Activated CD4-positive, alpha-beta memory T cell treated with anti-CD3 and anti-CD28 coated beads, Interleukin-2, amount 10 ng/mL, durations not matched to agents 7 days and 5 days (primary cell): ENCODE data around the gene FASN. TPM values are rescaled to one million over a fixed set of nuclear protein-coding genes. Genes with fewer than 3 reads are reported as not detected.

Experiments used
- CTCF ChIA-PET: fragments of 350-600 bp; sonication (Branson Sonifier 250); formaldehyde crosslinking; loops from one replicate; lab custom pipeline; 2021; ENCODE audit warnings: antibody characterized with exemption, inconsistent platforms; lab: Charles Lee
- POLR2A ChIA-PET: fragments of 350-600 bp; sonication (Branson Sonifier 250); formaldehyde crosslinking; loops from one replicate; lab custom pipeline; 2021; ENCODE audit warnings: antibody characterized with exemption; lab: Charles Lee
- DNase-seq: peaks from one replicate; pipeline ENCODE4 v3.0.0-alpha.2; 2020
- H3K27ac Mint-ChIP-seq: one replicate; pipeline ENCODE4 v1.8.0; 2021; ENCODE audit warnings: mild to moderate bottlenecking, mixed read lengths
- H3K27me3 Mint-ChIP-seq: one replicate; pipeline ENCODE4 v1.8.0; 2021; ENCODE audit warnings: mixed read lengths
- H3K36me3 Mint-ChIP-seq: one replicate; pipeline ENCODE4 v1.8.0; 2021; ENCODE audit warnings: low read depth, mixed read lengths
- H3K4me1 Mint-ChIP-seq: one replicate; pipeline ENCODE4 v1.8.0; 2021; ENCODE audit warnings: mixed read lengths
- H3K4me3 Mint-ChIP-seq: one replicate; pipeline ENCODE4 v1.8.0; 2021; ENCODE audit warnings: mild to moderate bottlenecking, mixed read lengths
- H3K9me3 Mint-ChIP-seq: one replicate; pipeline ENCODE4 v1.8.0; 2021; ENCODE audit warnings: mixed read lengths
- total RNA-seq, 2 experiments: library from RNA; stranded (reverse); gene quantifications; one replicate each; pipeline ENCODE4 v1.2.3, GENCODE V29; 2021

FASN gene
- total RNA-seq, 2 experiments from 2014 or later = 181 to 191 TPM

- DNase-seq = peak; percentile 78
- peaks cover 17% of the 10 kb centered on the region for H3K4me1 Mint-ChIP-seq
Measured at GRCh38 chr17:82065638-82066303, 32.3 kb downstream of the FASN start, which contains the start of gene DUS1L. TSS of gene DUS1L (minus strand) at chr17:82065804. CDS start at chr17:82065059, 745 bp downstream.

DNA sequence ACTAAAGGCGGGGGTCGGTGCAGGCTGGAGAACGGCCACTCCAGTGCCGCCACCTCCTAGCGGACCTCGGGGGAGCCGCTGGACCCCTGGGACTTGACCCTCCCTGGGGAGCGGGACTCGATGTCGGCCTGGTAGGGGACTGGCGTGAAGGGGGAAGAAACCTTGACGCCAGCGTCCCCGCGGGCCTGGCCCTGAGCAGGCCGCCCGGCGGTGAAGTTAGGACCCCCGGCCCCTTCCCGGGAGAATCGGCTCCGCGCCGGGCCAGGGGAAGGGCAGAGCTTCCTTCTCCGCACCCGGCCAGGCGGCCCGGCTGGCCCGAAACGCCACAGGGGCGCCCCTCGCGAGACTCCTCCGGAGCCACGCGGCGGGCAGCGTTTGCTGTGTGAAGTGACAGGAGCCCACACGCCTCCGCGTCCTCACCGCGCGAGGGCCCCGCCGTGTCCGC lies 32.8 kb downstream of the FASN start:
- CTCF ChIA-PET = no interaction called here
- POLR2A ChIA-PET = interaction anchor here (1.2 to 2.3 kb wide), 9 partner anchors 10 to 209 kb away, joined by 3 to 16 read pairs (median 7); partner anchors contain the start of genes CSNK1D, DCXR and GPS1
- no peak for DNase-seq
- H3K4me1 Mint-ChIP-seq = peaks cover 17% of the 10 kb centered on the region
- H3K9me3 Mint-ChIP-seq = no peaks in the 10 kb centered on the region
- H3K4me3 Mint-ChIP-seq = peak overlapping the region; percentile 67
- H3K27ac Mint-ChIP-seq = peak overlapping the region; percentile 26
- no peaks in the 10 kb centered on the region for H3K27me3 Mint-ChIP-seq
- H3K36me3 Mint-ChIP-seq = peaks cover under 1% of the 10 kb centered on the region

More at GRCh38 chr17:82065638-82066303, 32.3 kb downstream of the FASN start, which contains the start of gene DUS1L:
- Mint-ChIP-seq H3K36me3 (no peaks in the 10 kb centered on the region), H3K9me3 (no peaks in the 10 kb centered on the region), H3K4me3 (peak within 1 kb of the TSS; percentile 82), H3K27me3 (peaks cover 2% of the 10 kb centered on the region), H3K27ac (peak within 1 kb of the TSS; percentile 82)
- POLR2A ChIA-PET = interaction anchor here (0.7 to 2.3 kb wide), 16 partner anchors 10 to 208 kb away, joined by 3 to 16 read pairs (median 4); partner anchors contain the start of genes CSNK1D and DCXR
- CTCF ChIA-PET = interaction anchor here (1.8 kb wide), 1 partner anchor 28 kb away, joined by 9 read pairs; the partner anchor contains the start of gene DCXR

DNA sequence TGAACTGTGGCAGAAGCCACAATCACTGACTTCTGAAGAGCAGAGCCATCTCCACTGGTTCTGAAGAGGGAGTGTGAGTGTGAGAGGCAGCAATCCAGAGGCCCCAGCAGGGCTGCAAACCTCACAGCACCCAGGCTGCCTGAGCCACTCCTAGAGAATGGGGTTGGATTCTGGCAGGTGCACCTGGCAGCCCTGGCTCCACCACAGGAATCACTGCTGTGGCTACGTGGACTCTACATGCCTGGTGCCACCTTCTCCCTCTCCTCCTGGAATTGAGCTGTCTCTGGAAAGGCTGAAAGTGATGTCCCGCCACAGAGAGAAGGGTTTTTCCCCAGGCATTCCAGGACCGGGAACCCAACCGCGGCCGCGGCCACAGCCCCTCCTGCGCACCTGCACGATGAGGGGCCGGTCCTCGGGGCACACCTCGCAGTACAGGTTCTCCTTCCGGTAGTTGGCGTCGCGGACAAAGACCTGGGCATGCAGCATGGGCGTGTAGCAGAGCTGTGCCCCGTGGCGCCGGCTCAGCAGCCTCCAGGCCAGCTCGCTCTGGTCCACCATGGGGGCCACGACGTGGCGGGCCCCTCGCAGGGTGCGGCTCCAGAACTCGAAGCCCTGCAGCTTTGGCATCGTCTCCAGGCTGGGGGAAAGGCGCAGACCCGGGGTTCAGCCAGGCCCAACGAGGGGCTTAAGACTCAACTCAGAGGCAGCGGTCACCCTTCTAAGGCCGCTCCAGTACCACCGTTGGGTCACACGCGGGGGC lies 33.4 kb downstream of the FASN start:
- peak overlapping the region; percentile 67 for H3K4me3 Mint-ChIP-seq
- no peaks in the 10 kb centered on the region for H3K27me3 Mint-ChIP-seq
- peaks cover 17% of the 10 kb centered on the region for H3K4me1 Mint-ChIP-seq
- POLR2A ChIA-PET = interaction anchor here (1.0 to 2.3 kb wide), 10 partner anchors 9 to 210 kb away, joined by 3 to 16 read pairs (median 6); partner anchors contain the start of genes CSNK1D, DCXR, FASN and GPS1
- peaks cover 3% of the 10 kb centered on the region for H3K36me3 Mint-ChIP-seq
- no peak for DNase-seq
- peak overlapping the region; percentile 26 for H3K27ac Mint-ChIP-seq
- no peaks in the 10 kb centered on the region for H3K9me3 Mint-ChIP-seq
- CTCF ChIA-PET = no interaction called here

- CTCF ChIA-PET = no interaction called here
- H3K4me3 Mint-ChIP-seq = peak overlapping the region; percentile 67
- no peak overlapping the region for H3K27ac Mint-ChIP-seq
- H3K4me1 Mint-ChIP-seq = peaks cover 17% of the 10 kb centered on the region
- no peaks in the 10 kb centered on the region for H3K27me3 Mint-ChIP-seq
- DNase-seq = no peak
- POLR2A ChIA-PET = interaction anchor here (1.0 to 2.0 kb wide), 5 partner anchors 10 to 204 kb away, joined by 3 to 8 read pairs (median 3); partner anchors contain the start of genes FASN and GPS1
- no peaks in the 10 kb centered on the region for H3K9me3 Mint-ChIP-seq
- H3K36me3 Mint-ChIP-seq = peaks cover 3% of the 10 kb centered on the region
Measured at GRCh38 chr17:82063424-82064415, 34.3 kb downstream of the FASN start.

DNA sequence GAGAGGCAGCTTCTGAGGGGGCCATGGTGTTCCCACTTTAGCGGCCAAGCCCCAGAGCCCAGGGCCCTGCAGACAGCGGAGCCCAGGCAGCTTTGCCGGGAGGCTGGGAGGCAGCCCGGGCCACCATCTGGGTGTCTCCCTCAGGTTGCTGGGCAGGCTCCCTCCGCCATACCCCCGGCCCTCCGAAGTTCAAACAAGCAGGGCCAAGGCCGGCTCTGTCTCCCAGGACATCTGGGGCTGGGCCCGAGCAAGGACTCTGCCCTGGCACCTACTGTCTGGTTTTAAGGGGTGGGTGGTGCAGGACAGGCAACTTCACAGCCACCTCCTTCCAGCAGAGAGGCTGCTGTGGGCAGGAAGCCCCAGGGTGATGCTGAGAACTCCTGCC lies 35.1 kb downstream of the FASN start:
- no peak overlapping the region for H3K27ac Mint-ChIP-seq
- H3K9me3 Mint-ChIP-seq = no peaks in the 10 kb centered on the region
- no peak for DNase-seq
- no peak overlapping the region for H3K4me3 Mint-ChIP-seq
- ChIA-PET CTCF (no interaction called here), POLR2A (interaction anchor here (1.5 kb wide), 1 partner anchor 13 kb away, joined by 3 read pairs; no protein-coding TSS in a partner anchor)
- peaks cover 4% of the 10 kb centered on the region for H3K36me3 Mint-ChIP-seq
- H3K4me1 Mint-ChIP-seq = peaks cover 17% of the 10 kb centered on the region
- H3K27me3 Mint-ChIP-seq = no peaks in the 10 kb centered on the region

GRCh38 chr17:82062076-82062983 lies 35.7 kb downstream of the FASN start:
- no peaks in the 10 kb centered on the region for H3K27me3 Mint-ChIP-seq
- no peaks in the 10 kb centered on the region for H3K9me3 Mint-ChIP-seq
- no peak overlapping the region for H3K4me3 Mint-ChIP-seq
- POLR2A ChIA-PET = no interaction called here
- peaks cover 7% of the 10 kb centered on the region for H3K36me3 Mint-ChIP-seq
- H3K27ac Mint-ChIP-seq = no peak overlapping the region
- no peak for DNase-seq
- H3K4me1 Mint-ChIP-seq = peaks cover 17% of the 10 kb centered on the region
- CTCF ChIA-PET = no interaction called here

GRCh38 chr17:82061047-82061925 lies 36.8 kb downstream of the FASN start:
- POLR2A ChIA-PET = no interaction called here
- Mint-ChIP-seq H3K4me3 (no peak overlapping the region), H3K36me3 (peaks cover 7% of the 10 kb centered on the region), H3K27me3 (no peaks in the 10 kb centered on the region), H3K9me3 (no peaks in the 10 kb centered on the region), H3K27ac (no peak overlapping the region), H3K4me1 (peaks cover 12% of the 10 kb centered on the region)
- no peak for DNase-seq
- CTCF ChIA-PET = no interaction called here

DNA sequence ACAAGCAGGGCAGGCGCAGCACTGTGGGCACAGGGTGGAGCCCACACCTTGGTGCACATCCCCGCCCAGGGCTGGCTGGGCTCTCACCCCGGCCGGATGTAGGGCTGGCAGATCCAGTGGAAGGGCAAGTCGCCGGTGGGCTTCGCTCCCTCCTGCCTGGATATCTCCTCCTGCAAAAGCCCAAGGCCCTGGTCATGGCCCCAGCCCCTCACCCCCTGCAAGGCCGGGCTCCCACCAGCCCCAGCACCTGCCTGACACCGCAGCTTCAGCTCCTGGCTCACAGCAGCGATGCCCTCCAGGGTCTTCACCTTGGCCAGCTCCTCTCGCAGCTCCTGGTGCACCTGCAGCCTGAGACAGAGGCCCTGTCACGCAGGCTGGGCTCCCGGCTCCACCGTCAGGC lies 37.4 kb downstream of the FASN start:
- H3K36me3 Mint-ChIP-seq = peaks cover 7% of the 10 kb centered on the region
- H3K9me3 Mint-ChIP-seq = no peaks in the 10 kb centered on the region
- peaks cover 9% of the 10 kb centered on the region for H3K4me1 Mint-ChIP-seq
- no peaks in the 10 kb centered on the region for H3K27me3 Mint-ChIP-seq
- ChIA-PET CTCF (no interaction called here), POLR2A (interaction anchor here (1.7 kb wide), 1 partner anchor 25 kb away, joined by 3 read pairs; no protein-coding TSS in a partner anchor)
- H3K27ac Mint-ChIP-seq = no peak overlapping the region
- H3K4me3 Mint-ChIP-seq = no peak overlapping the region
- DNase-seq = no peak

DNA sequence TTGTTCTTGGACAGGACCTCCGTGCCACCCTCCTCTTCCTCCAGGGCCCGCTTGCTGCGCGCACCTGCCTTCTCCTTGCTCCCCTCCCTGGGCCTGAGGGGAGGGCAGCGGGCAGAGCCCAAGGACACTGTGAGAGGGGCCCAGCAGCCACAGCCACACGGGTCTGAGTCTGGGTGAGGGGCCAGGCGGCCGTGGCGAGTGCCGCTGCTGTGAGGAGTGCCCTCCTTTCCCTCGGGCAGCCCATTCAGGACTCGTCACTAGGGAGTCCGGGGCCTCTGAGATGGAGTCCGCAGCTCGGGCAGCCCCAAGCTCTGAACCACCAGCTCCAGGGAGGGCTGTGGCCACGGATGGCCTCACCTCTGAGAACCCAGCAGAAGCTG lies 38.0 kb downstream of the FASN start:
- peaks cover 11% of the 10 kb centered on the region for H3K36me3 Mint-ChIP-seq
- H3K4me1 Mint-ChIP-seq = peaks cover 11% of the 10 kb centered on the region
- ChIA-PET CTCF (no interaction called here), POLR2A (interaction anchor here (0.7 to 1.7 kb wide), 2 partner anchors 25 to 67 kb away, joined by 3 read pairs; no protein-coding TSS in a partner anchor)
- no peak overlapping the region for H3K27ac Mint-ChIP-seq
- H3K27me3 Mint-ChIP-seq = no peaks in the 10 kb centered on the region
- H3K9me3 Mint-ChIP-seq = no peaks in the 10 kb centered on the region
- DNase-seq = no peak
- H3K4me3 Mint-ChIP-seq = no peak overlapping the region

DNA sequence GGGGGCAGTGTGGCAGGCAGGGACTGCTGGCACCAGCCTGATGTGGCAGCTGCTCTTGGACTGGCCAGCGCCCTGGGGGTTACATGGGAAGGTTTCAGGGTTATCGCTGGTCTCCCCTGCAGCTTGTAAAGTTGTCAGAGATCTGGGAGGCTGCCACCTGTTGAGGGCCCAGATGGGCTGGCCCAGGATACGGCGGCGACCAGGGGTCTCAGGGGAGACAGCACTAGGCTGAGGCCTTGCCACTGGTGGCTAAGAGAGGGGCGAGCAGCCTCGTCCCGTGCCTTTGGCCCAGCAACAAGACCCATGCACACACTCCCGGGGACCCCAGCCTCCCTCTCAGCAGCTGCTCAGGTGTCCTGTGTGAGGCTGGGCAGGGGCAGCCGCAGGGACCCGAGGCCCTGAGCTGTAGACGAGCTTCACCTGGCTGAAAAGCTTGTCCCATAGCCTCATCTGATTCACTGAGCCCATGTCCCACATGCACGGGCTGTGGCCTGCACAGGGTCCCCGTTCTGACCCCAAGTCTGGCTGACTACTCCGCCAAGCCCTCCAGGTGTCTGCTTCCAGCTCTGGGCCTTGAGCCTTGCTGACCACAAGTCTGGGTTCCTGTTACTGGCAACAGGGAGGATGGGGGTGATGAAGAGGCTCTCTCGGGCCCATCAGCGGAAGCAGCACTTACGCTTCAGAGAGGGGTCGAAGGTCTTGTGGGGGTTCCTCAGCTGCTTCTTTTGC lies 38.6 kb downstream of the FASN start:
- ChIA-PET POLR2A (interaction anchor here (0.7 to 1.7 kb wide), 3 partner anchors 9 to 67 kb away, joined by 3 read pairs; no protein-coding TSS in a partner anchor), CTCF (no interaction called here)
- Mint-ChIP-seq H3K4me3 (no peak overlapping the region), H3K4me1 (peaks cover 10% of the 10 kb centered on the region), H3K27me3 (no peaks in the 10 kb centered on the region), H3K27ac (no peak overlapping the region), H3K9me3 (no peaks in the 10 kb centered on the region), H3K36me3 (peaks cover 14% of the 10 kb centered on the region)
- no peak for DNase-seq
